A549 (cell line): Measurements from ENCODE around the gene CDKN2AIPNL. TPM values are rescaled to one million over a fixed set of nuclear protein-coding genes. Genes with fewer than 3 reads are reported as not detected.

ENCODE experiments used
- ATAC-seq, 2 experiments: fragments of 200-7000 bp in 1 of 2; fragments of >200 bp in 1 of 2; cut with Nextera tagmentation in 1 of 2; cut with Tn5 transposase in 1 of 2; 3 replicates each; pipeline versions ENCODE4 v1.8.0 to v1.9.1; 2018 to 2020; ENCODE audit warnings: mild to moderate bottlenecking in 1 of 2, moderate library complexity in 1 of 2
- CTCF ChIA-PET: fragments of 300-600 bp; sonication (Branson Sonifier 250); formaldehyde crosslinking; extraction: SDS; loops from one replicate; lab custom pipeline; 2021; ENCODE audit warnings: antibody characterized with exemption, inconsistent platforms; lab: Yijun Ruan, JAX
- POLR2A ChIA-PET: fragments of 350-600 bp; formaldehyde crosslinking; extraction: SDS; loops from one replicate; lab custom pipeline; 2021; ENCODE audit warnings: antibody characterized with exemption, inconsistent platforms; lab: Yijun Ruan, JAX
- DNase-seq, 2 experiments: peaks; one replicate each; pipeline versions ENCODE4 v3.0.0 to v3.0.0-alpha.2; 2011 to 2016; ENCODE audit warnings: low read depth in 1 of 2, low spot score in 1 of 2
- FAIRE-seq: peaks from 2 replicates; lab custom pipeline; 2011; peaks lifted over from hg19 to GRCh38; lab: Jason Lieb, UNC
- H3K27ac ChIP-seq, 2 experiments: fragments of >200 bp; sonication (Bioruptor Twin); formaldehyde crosslinking; 3 replicates each; pipeline ENCODE4 v1.5.1; 2016 to 2017
- H3K4me1 ChIP-seq: fragments of >200 bp; sonication (Bioruptor Twin); formaldehyde crosslinking; 3 replicates; pipeline ENCODE4 v1.6.1; 2016
- H3K4me2 ChIP-seq: fragments of >200 bp; sonication (Bioruptor Twin); formaldehyde crosslinking; 3 replicates; pipeline ENCODE4 v1.6.1; 2016
- H3K4me3 ChIP-seq: fragments of >200 bp; sonication (Bioruptor Twin); formaldehyde crosslinking; 3 replicates; pipeline ENCODE4 v1.5.1; 2016
- H3K9me3 ChIP-seq: fragments of >200 bp; sonication (Bioruptor Twin); formaldehyde crosslinking; 3 replicates; pipeline ENCODE4 v1.6.1; 2016
- CHD4 ChIP-seq: fragments of 200-600 bp; sonication (generic); IDR thresholded peaks from 2 replicates; pipeline ENCODE4 v1.6.1; 2016; ENCODE audit warnings: antibody characterized with exemption, mild to moderate bottlenecking, borderline replicate concordance
- EHF ChIP-seq: fragments of 250-450 bp; sonication (Bioruptor Pico); IDR thresholded peaks from 2 replicates; pipeline ENCODE4 v1.5.0; 2020; ENCODE audit warnings: mild to moderate bottlenecking
- GATA3 ChIP-seq: IDR thresholded peaks from 2 replicates; pipeline ENCODE4 v1.6.1; 2012; ENCODE audit warnings: borderline replicate concordance
- HOXA7 ChIP-seq: fragments of 250-450 bp; sonication (Bioruptor Pico); IDR thresholded peaks from 2 replicates; pipeline ENCODE4 v1.5.0; 2020; ENCODE audit warnings: mild to moderate bottlenecking, moderate library complexity
- HOXB5 ChIP-seq: fragments of 250-450 bp; sonication (Bioruptor Pico); IDR thresholded peaks from 2 replicates; pipeline ENCODE4 v1.5.0; 2020; ENCODE audit warnings: mild to moderate bottlenecking, moderate library complexity
- MAZ ChIP-seq: fragments of 150-350 bp; IDR thresholded peaks from 2 replicates; pipeline ENCODE4 v1.6.1; 2014; ENCODE audit warnings: antibody characterized with exemption, low read depth, low read length, borderline replicate concordance
- NFE2L2 ChIP-seq: fragments of 150-350 bp; conservative IDR thresholded peaks from 2 replicates; pipeline ENCODE4 v1.6.1; 2014; ENCODE audit warnings: low read length
- NPAS2 ChIP-seq: fragments of 250-450 bp; sonication (Bioruptor Pico); IDR thresholded peaks from 2 replicates; pipeline ENCODE4 v1.8.0; 2022; ENCODE audit warnings: mild to moderate bottlenecking, moderate library complexity, borderline replicate concordance
- POLR2A ChIP-seq: IDR thresholded peaks from 2 replicates; pipeline ENCODE4 v1.6.1; 2012; ENCODE audit warnings: mild to moderate bottlenecking, low read length
- POLR2AphosphoS2 ChIP-seq: conservative IDR thresholded peaks from 2 replicates; pipeline ENCODE4 v1.6.1; 2012; ENCODE audit warnings: low read length, improper control_type of control experiment, inconsistent platforms
- RAD21 ChIP-seq, 2 experiments: fragments of >200 bp in 1 of 2; sonication (Bioruptor Twin) in 1 of 2; formaldehyde crosslinking in 1 of 2; IDR thresholded peaks in 1 of 2; conservative IDR thresholded peaks in 1 of 2; 2 replicates in 1 of 2; 3 replicates in 1 of 2; pipeline ENCODE4 v1.6.1; 2012 to 2018; ENCODE audit warnings: inconsistent platforms in 1 of 2
- RARB ChIP-seq: fragments of 250-450 bp; sonication (Bioruptor Pico); IDR thresholded peaks from 2 replicates; pipeline ENCODE4 v1.8.0; 2021; ENCODE audit warnings: mild to moderate bottlenecking, moderate library complexity
- RFX5 ChIP-seq: fragments of 450-650 bp; IDR thresholded peaks from 2 replicates; pipeline ENCODE4 v1.7.1; 2014; ENCODE audit warnings: antibody characterized with exemption, mild to moderate bottlenecking, moderate library complexity
- TFCP2L1 ChIP-seq: fragments of 250-450 bp; sonication (Bioruptor Pico); IDR thresholded peaks from 2 replicates; pipeline ENCODE4 v1.5.0; 2021; ENCODE audit warnings: mild to moderate bottlenecking
- ZSCAN20 ChIP-seq: fragments of 250-450 bp; sonication (Bioruptor Pico); IDR thresholded peaks from 2 replicates; pipeline ENCODE4 v1.8.0; 2022; ENCODE audit warnings: mild to moderate bottlenecking, moderate library complexity
- WGBS: methylation state at CpG from one replicate; pipeline ENCODE4 v1.1.6; 2017; ENCODE audit errors: missing lambda C conversion rate; 5-methylcytosine and 5-hydroxymethylcytosine counted together
- polyA plus RNA-seq, 4 experiments: library from polyadenylated mRNA; depleted of rRNA in 3 of 4; stranded (reverse); fragments of >200 nt; fragmentation: RNase III in 1 of 4; extraction: RNeasy Plus Mini Kit Qiagen cat#74134 plus additional on column Dnase treatment in 1 of 4; gene quantifications; 2 replicates in 3 of 4; 3 replicates in 1 of 4; pipeline ENCODE4 v1.2.3, GENCODE V29; 2011 to 2017
- TF ChIP-seq, protein P1 (sequence below): IDR thresholded peaks from 2 replicates; pipeline ENCODE4 v1.6.1; 2012
- TF ChIP-seq, protein P2 (sequence below): fragments of 150-350 bp; IDR thresholded peaks from 2 replicates; pipeline ENCODE4 v1.6.1; 2014; ENCODE audit warnings: low read depth, mild to moderate bottlenecking, low read length
- TF ChIP-seq, protein P3 (sequence below): fragments of >200 bp; sonication (Bioruptor Twin); formaldehyde crosslinking; IDR thresholded peaks from 2 replicates; pipeline ENCODE4 v1.6.1; 2016
- TF ChIP-seq, protein P4 (sequence below): IDR thresholded peaks from 2 replicates; pipeline ENCODE4 v1.6.1; 2012
- TF ChIP-seq, protein P5 (sequence below): fragments of 200-600 bp; sonication (generic); IDR thresholded peaks from 2 replicates; pipeline ENCODE4 v1.6.1; 2016; ENCODE audit warnings: antibody characterized with exemption, mild to moderate bottlenecking, moderate library complexity

Gene CDKN2AIPNL
- polyA plus RNA-seq, 2 of the 4 experiments (the other 2 are of a cell fraction), result 48.0 to 49.9 TPM

DNA sequence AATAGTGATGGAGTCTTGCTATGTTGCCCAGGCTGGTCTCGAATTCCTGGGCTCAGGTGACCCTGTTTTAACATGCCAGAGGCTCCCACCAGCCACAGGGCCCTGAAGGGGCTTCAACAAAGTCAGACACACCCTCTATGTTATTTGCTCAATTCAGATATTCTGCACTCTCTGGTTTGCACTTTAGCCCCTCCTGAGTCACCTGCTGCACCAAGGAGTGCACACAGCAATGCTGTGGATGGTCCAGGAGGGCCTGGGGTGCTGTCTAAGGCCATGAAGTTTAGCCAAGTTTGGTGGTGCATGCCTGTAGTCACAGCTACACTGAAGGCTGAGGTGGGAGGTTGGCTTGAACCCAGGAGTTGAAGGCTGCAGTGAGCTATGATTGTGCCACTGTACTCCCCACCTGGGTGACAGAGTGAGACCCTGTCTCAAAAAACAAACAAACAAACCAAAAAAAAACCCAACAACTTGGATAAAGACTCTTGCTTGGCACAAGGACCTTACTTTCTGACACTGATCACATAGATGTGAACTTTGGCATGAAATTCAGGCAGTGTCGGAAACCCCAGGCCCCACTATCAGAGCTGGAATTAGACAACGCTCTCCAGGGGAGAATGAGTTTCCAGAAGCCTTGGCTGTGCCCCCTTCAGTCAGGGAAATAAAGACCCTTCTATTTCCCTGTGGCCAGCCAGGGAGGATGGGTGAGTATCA, 39.7 kb upstream of the CDKN2AIPNL start:
- DNase-seq (no peak), FAIRE-seq (no peak), ATAC-seq (peak in 1 of 2 experiments; percentile 68; a peak in 5 of 6 replicates)
- H3K9me3 ChIP-seq, result no peaks in the 10 kb centered on the region
- peak overlapping the region; percentile 43 to 73; a peak in 5 of 6 replicates for H3K27ac ChIP-seq
- TF ChIP-seq GATA3, result no peak
- TF ChIP-seq HOXB5 (CRISPR knock-in tag), result no peak
- H3K4me3 ChIP-seq, result no peak overlapping the region
- 77% methylated on average over 3 of the region's 3 CpGs for WGBS
- ChIA-PET CTCF (interaction anchor here (0.6 to 2.4 kb wide), 8 partner anchors 15 to 76 kb away, joined by 3 to 12 read pairs (median 4); partner anchors contain the start of gene CDKN2AIPNL), POLR2A (interaction anchor here (0.5 to 2.7 kb wide), 4 partner anchors 15 to 52 kb away, joined by 3 to 20 read pairs (median 4); no protein-coding TSS in a partner anchor)
- H3K4me1 ChIP-seq, result peaks cover 28% of the 10 kb centered on the region
- H3K4me2 ChIP-seq, result peak overlapping the region; percentile 60

DNA sequence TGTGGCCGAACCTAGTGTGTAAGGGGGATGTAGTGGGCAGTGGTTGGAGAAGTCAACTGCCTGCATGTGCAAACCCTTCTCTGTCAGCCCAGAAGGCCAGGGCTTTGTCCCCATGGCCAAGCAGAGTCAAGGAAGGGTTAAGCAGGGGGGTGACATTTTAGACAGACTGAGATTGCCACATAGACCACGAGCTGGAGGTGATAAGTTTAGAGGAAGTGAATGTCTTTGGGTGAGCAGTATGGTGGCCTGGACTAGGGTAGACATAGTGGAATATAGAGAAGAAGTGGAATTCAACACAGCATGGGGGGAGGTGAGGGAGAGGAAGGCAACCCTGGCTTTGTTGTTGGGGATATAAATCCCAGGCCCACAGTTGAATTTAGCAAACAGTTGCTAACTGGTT, 38.7 kb upstream of the CDKN2AIPNL start:
- CTCF ChIA-PET, result interaction anchor here (1.1 to 2.4 kb wide), 2 partner anchors 16 kb away, joined by 4 to 12 read pairs; no protein-coding TSS in a partner anchor
- H3K9me3 ChIP-seq, result no peaks in the 10 kb centered on the region
- no peak for ATAC-seq
- TF ChIP-seq HOXA7 (CRISPR knock-in tag), result no peak
- TF ChIP-seq, all 56 proteins: peak for 0
- Histone ChIP-seq H3K27ac (no peak overlapping the region; a peak in 1 of 6 replicates), H3K4me3 (no peak overlapping the region), H3K4me2 (no peak overlapping the region), H3K4me1 (peaks cover 28% of the 10 kb centered on the region)
- POLR2A ChIA-PET, result no interaction called here
- no peak for FAIRE-seq
- no peak for DNase-seq
- WGBS, result 64% methylated on average over 2 of the region's 2 CpGs

DNA sequence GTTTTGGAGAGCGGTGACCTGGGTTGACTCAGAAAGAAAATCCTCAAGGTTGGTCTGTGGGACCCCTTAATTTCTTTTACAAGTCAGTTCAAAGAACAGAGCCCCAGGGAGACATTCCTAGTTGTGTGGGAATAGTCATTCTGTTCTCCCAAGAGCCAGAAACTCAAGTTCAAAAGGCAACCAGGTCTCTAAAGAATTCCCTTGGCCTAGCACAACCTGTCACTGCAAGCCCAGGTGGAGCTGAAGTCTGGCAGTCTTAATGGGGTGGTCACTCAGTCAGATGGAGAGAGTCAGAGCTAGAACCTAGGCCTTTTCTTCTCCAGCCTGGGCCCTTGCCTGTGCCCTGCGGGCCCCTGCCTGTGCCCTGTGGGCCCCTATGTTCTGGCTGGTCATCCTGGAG, 37.5 kb upstream of the CDKN2AIPNL start:
- Histone ChIP-seq H3K4me1 (peaks cover 28% of the 10 kb centered on the region), H3K27ac (no peak overlapping the region), H3K4me2 (no peak overlapping the region), H3K9me3 (no peaks in the 10 kb centered on the region), H3K4me3 (no peak overlapping the region)
- no peak for FAIRE-seq
- WGBS, result 91% methylated on average over 1 of the region's 2 CpGs
- no peak for TF ChIP-seq POLR2AphosphoS2
- no peak for TF ChIP-seq NFE2L2
- no peak for TF ChIP-seq CHD4
- TF ChIP-seq, protein P1, sequence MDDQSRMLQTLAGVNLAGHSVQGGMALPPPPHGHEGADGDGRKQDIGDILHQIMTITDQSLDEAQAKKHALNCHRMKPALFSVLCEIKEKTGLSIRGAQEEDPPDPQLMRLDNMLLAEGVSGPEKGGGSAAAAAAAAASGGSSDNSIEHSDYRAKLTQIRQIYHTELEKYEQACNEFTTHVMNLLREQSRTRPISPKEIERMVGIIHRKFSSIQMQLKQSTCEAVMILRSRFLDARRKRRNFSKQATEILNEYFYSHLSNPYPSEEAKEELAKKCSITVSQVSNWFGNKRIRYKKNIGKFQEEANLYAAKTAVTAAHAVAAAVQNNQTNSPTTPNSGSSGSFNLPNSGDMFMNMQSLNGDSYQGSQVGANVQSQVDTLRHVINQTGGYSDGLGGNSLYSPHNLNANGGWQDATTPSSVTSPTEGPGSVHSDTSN, result no peak
- no peak for TF ChIP-seq POLR2A
- TF ChIP-seq MAZ, result no peak
- no peak for TF ChIP-seq RAD21 (conservative IDR thresholded peaks at IDR 0.05 in 1 of 2, IDR thresholded peaks at IDR 0.05 in 1 of 2)
- TF ChIP-seq TFCP2L1 (CRISPR knock-in tag), result no peak
- CTCF ChIA-PET, result interaction anchor here (0.8 to 1.9 kb wide), 7 partner anchors 9 to 129 kb away, joined by 3 to 5 read pairs (median 5); no protein-coding TSS in a partner anchor
- POLR2A ChIA-PET, result no interaction called here
- ATAC-seq, result no peak
- DNase-seq, result no peak

DNA sequence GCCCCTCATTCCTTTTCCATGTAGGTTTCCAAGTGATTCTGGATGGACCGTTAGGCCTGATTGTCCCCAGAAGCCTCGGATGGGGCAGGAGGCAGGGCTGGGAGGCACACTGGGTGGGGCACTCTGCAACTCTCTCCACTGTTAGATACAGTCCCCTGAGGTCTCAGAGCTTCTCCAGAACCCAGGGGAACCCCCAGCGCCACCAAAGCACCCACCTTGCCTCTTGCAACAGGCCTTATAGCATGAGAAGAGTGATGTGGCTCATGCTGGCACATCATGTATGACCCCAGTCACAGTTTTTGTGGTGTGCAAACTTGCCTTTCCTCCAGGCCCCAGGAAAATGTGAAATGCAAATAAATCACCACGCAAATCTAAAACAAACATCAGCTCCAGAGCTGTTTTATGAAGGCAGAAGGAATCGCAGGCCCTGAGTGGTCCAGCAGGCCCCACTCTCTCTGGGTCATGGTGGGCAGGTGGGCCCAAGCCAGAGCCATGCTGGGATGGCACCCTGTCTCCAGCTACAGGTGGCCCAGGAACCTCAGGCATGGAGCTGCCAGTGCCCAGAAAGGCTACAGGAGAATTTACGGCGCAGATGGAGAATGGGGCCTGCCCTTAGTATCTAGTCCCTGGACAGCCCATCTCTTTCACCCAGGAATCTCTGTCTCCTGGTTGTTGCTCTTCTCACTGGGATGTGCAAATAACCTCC, 36.3 kb upstream of the CDKN2AIPNL start:
- H3K4me1 ChIP-seq, result peaks cover 28% of the 10 kb centered on the region
- DNase-seq, result no peak
- H3K27ac ChIP-seq, result peak overlapping the region in 1 of 2 experiments; percentile 16; a peak in 2 of 6 replicates
- POLR2A ChIA-PET, result interaction anchor here (0.7 to 1.7 kb wide), 2 partner anchors 11 to 18 kb away, joined by 3 to 6 read pairs; no protein-coding TSS in a partner anchor
- 65% methylated on average over 7 of the region's 7 CpGs for WGBS
- no peak for ATAC-seq
- CTCF ChIA-PET, result interaction anchor here (0.9 to 1.9 kb wide), 6 partner anchors 8 to 130 kb away, joined by 3 to 5 read pairs (median 5); no protein-coding TSS in a partner anchor
- H3K9me3 ChIP-seq, result no peaks in the 10 kb centered on the region
- no peak overlapping the region for H3K4me2 ChIP-seq
- FAIRE-seq, result no peak
- no peak overlapping the region for H3K4me3 ChIP-seq
- TF ChIP-seq EHF (CRISPR knock-in tag) (no peak), RARB (CRISPR knock-in tag) (no peak), POLR2A (no peak), TFCP2L1 (CRISPR knock-in tag) (no peak), ZSCAN20 (CRISPR knock-in tag) (no peak), RAD21 (conservative IDR thresholded peaks at IDR 0.05 in 1 of 2, IDR thresholded peaks at IDR 0.05 in 1 of 2) (no peak), RFX5 (no peak), HOXA7 (CRISPR knock-in tag) (no peak), HOXB5 (CRISPR knock-in tag) (no peak), NPAS2 (no peak)
- TF ChIP-seq, protein P2, sequence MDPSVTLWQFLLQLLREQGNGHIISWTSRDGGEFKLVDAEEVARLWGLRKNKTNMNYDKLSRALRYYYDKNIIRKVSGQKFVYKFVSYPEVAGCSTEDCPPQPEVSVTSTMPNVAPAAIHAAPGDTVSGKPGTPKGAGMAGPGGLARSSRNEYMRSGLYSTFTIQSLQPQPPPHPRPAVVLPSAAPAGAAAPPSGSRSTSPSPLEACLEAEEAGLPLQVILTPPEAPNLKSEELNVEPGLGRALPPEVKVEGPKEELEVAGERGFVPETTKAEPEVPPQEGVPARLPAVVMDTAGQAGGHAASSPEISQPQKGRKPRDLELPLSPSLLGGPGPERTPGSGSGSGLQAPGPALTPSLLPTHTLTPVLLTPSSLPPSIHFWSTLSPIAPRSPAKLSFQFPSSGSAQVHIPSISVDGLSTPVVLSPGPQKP, result no peak
- TF ChIP-seq, protein P3, sequence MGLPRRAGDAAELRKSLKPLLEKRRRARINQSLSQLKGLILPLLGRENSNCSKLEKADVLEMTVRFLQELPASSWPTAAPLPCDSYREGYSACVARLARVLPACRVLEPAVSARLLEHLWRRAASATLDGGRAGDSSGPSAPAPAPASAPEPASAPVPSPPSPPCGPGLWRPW, result no peak
- TF ChIP-seq, protein P4, sequence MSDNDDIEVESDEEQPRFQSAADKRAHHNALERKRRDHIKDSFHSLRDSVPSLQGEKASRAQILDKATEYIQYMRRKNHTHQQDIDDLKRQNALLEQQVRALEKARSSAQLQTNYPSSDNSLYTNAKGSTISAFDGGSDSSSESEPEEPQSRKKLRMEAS, result no peak
- TF ChIP-seq, protein P5, sequence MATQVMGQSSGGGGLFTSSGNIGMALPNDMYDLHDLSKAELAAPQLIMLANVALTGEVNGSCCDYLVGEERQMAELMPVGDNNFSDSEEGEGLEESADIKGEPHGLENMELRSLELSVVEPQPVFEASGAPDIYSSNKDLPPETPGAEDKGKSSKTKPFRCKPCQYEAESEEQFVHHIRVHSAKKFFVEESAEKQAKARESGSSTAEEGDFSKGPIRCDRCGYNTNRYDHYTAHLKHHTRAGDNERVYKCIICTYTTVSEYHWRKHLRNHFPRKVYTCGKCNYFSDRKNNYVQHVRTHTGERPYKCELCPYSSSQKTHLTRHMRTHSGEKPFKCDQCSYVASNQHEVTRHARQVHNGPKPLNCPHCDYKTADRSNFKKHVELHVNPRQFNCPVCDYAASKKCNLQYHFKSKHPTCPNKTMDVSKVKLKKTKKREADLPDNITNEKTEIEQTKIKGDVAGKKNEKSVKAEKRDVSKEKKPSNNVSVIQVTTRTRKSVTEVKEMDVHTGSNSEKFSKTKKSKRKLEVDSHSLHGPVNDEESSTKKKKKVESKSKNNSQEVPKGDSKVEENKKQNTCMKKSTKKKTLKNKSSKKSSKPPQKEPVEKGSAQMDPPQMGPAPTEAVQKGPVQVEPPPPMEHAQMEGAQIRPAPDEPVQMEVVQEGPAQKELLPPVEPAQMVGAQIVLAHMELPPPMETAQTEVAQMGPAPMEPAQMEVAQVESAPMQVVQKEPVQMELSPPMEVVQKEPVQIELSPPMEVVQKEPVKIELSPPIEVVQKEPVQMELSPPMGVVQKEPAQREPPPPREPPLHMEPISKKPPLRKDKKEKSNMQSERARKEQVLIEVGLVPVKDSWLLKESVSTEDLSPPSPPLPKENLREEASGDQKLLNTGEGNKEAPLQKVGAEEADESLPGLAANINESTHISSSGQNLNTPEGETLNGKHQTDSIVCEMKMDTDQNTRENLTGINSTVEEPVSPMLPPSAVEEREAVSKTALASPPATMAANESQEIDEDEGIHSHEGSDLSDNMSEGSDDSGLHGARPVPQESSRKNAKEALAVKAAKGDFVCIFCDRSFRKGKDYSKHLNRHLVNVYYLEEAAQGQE, result no peak
